SK-MEL-5 (cell line): ENCODE measurements around the gene C13orf46. TPM values are rescaled to one million over a fixed set of nuclear protein-coding genes. Genes with fewer than 3 reads are reported as not detected.
"Not testable (repeated sequence)": the region's sequence is repeated elsewhere in the genome, so short reads cannot be mapped to it uniquely, and the experiment has no call there.

Experiments
- DNase-seq: peaks from one replicate; pipeline ENCODE4 v3.0.0-alpha.2; 2016; ENCODE audit warnings: low read depth, low spot score
- in situ Hi-C: cut with HindIII; loops from 2 replicates; pipeline ENCODE4 v1.10.0; 2016; ENCODE audit warnings: low sequenced_read_pairs, high pct_unique_total_duplicates, low pct_unique_long_range_greater_than_20kb
- total RNA-seq: library from RNA; depleted of rRNA; stranded (reverse); fragments of >200 nt; shearing (Covaris generic); gene quantifications from 2 replicates; pipeline ENCODE4 v1.2.3, GENCODE V29; 2014; rRNA removed

The C13orf46 gene
- total RNA-seq, 1 experiment from 2014 or later, result not detected

DNA sequence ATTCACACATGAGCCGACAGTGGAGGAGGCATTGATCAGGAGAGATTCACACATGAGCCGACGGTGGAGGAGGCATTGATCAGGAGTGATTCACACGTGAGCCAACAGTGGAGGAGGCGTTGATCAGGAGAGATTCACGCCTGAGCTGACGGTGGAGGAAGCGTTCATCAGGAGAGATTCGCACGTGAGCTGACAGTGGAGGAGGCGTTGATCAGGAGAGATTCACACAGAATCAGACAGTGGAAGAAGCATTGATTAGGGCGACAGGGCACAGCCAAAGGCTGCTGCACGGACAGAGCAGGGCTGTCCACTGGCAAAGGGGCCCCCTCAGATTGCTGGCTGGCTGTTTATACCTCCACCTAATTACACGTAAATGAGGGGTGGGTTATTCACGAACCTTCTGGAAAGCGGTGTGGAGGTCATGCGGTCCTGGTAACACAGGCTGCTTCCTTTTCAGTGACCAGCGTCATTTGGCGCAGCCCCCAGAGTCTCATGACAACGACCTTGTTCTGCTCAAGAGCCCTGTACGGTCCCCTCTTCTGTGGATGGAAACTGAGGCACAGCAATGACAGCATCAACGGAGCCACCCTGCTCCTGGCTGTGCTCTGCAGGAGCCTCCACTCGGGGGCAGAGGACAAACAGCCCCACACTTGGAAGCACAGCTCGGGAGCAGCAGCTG lies 59.4 kb downstream of the C13orf46 start:
- DNase-seq, result no peak
- in situ Hi-C loops, result no loop called here

DNA sequence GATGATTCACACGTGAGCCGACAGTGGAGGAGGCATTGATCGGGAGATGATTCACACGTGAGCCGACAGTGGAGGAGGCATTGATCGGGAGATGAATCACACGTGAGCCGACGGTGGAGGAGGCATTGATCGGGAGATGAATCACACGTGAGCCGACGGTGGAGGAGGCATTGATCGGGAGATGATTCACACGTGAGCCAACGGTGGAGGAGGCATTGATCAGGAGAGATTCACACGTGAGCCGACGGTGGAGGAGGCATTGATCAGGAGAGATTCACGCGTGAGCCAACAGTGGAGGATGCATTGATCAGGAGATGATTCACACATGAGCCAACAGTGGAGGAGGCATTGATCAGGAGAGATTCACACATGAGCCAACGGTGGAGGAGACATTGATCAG lies 60.0 kb downstream of the C13orf46 start:
- in situ Hi-C loops, result not testable (repeated sequence)

DNA sequence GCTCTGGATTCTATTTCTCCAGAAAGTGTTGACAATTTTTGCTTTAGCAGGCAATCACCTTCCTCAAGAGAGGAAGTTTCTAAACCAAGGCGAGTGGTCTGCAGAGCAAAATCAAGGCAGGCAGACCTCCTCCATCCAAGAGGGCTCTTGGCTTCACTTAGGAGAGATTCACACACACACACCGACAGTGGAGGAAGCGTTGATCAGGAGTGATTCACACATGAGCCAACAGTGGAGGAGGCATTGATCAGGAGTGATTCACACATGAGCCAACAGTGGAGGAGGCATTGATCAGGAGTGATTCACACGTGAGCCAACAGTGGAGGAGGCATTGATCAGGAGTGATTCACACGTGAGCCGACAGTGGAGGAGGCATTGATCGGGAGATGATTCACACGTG lies 60.5 kb downstream of the C13orf46 start:
- DNase-seq, in situ Hi-C loops: not testable (repeated sequence)

More for the DNA sequence above, 60.0 kb downstream of the C13orf46 start:
- DNase-seq, result not testable (repeated sequence)

- in situ Hi-C loops, result no loop called here
- no peak for DNase-seq
Observed at GRCh38 chr13:113912596-113912995, 61.3 kb downstream of the C13orf46 start.

- DNase-seq, result no peak
- in situ Hi-C loops, result no loop called here
Observed at GRCh38 chr13:113907635-113908617, 66.0 kb downstream of the C13orf46 start.

GRCh38 chr13:113906571-113906970 lies 67.3 kb downstream of the C13orf46 start:
- no peak for DNase-seq
- in situ Hi-C loops, result no loop called here

- no peak for DNase-seq
- in situ Hi-C loops, result no loop called here
Observed at GRCh38 chr13:113905942-113906341, 67.9 kb downstream of the C13orf46 start.

DNA sequence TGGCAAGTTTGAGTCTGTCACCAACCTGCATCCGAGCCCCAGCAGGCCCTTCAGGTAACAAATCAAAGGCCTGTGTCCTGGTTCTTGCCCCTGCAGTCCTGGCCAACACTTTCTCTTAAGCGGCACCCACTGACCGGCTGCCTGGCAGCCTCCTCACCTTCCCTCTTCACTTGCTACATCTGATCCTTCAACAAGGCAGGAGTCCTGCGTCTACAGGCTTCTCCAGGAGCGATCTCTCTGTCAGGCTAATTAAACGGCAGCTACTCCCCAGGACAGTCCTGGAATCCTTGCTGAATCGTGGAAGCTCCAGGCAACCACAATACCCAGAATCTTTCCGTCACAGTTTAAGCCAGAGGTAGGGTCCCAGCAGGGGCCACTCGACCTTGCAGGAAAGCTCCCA lies 68.9 kb downstream of the C13orf46 start:
- DNase-seq, result no peak
- in situ Hi-C loops, result no loop called here

DNA sequence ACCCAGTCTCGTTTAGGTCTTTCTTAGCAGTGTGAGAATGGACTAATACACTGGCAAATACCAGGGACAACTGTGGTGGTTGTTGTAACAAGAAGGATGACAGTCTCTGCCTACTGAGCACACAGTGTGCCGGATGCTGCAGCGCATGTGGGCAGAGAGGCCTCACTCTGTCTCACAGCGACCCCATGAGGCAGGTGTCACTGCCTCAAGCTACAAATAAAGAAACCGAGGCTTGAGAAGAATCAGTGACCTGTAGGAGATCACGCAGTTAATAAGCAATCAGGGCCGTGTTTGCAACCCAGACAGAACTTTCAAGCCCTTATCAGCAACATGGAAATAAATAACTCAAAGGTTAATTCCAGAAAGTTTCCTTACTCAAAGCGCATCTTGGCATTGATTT lies 69.5 kb downstream of the C13orf46 start:
- in situ Hi-C loops, result no loop called here
- peak; percentile 66 for DNase-seq

GRCh38 chr13:113903912-113904311 lies 70.0 kb downstream of the C13orf46 start:
- no peak for DNase-seq
- in situ Hi-C loops, result no loop called here

Other genes with a start within 250 kb of the C13orf46 start
- gene TMEM255B, start 214.8 kb downstream of the C13orf46 start, total RNA-seq, result 0.48 and 0.67 TPM in 2 replicates
- 5.8 and 6.3 TPM in 2 replicates for gene GAS6, start 110.0 kb downstream of the C13orf46 start, total RNA-seq
- 17.8 and 18.3 TPM in 2 replicates for gene RASA3, start 158.5 kb upstream of the C13orf46 start, total RNA-seq
- not detected in 2 replicates for gene CFAP97D2, start 205.2 kb upstream of the C13orf46 start, total RNA-seq